GM21529 (cell line): ENCODE measurements around the gene WDFY4.
"Not testable (repeated sequence)": the region's sequence is repeated elsewhere in the genome, so short reads cannot be mapped to it uniquely, and the experiment has no call there.

Source experiments
- ATAC-seq: cut with Tn5 transposase; IDR thresholded peaks from one replicate; pipeline ENCODE4 v1.9.1; 2021; ENCODE audit not compliant: unreplicated experiment

Gene WDFY4, protein sequence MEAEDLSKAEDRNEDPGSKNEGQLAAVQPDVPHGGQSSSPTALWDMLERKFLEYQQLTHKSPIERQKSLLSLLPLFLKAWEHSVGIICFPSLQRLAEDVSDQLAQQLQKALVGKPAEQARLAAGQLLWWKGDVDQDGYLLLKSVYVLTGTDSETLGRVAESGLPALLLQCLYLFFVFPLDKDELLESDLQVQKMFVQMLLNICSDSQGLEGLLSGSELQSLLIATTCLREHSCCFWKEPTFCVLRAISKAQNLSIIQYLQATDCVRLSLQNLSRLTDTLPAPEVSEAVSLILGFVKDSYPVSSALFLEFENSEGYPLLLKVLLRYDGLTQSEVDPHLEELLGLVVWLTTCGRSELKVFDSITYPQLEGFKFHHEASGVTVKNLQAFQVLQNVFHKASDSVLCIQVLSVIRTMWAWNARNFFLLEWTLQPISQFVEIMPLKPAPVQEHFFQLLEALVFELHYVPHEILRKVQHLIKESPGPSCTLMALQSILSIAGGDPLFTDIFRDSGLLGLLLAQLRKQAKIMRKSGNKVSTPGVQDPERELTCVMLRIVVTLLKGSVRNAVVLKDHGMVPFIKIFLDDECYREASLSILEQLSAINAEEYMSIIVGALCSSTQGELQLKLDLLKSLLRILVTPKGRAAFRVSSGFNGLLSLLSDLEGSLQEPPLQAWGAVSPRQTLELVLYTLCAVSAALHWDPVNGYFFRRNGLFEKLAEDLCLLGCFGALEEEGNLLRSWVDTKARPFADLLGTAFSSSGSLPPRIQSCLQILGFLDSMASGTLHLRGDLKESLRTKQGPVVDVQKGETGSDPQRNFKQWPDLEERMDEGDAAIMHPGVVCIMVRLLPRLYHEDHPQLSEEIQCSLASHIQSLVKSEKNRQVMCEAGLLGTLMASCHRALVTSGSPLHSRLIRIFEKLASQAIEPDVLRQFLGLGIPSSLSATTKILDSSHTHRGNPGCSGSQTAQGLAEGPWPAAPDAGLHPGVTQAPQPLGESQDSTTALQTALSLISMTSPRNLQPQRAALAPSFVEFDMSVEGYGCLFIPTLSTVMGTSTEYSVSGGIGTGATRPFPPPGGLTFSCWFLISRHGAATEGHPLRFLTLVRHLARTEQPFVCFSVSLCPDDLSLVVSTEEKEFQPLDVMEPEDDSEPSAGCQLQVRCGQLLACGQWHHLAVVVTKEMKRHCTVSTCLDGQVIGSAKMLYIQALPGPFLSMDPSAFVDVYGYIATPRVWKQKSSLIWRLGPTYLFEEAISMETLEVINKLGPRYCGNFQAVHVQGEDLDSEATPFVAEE (N-terminal part only)

DNA sequence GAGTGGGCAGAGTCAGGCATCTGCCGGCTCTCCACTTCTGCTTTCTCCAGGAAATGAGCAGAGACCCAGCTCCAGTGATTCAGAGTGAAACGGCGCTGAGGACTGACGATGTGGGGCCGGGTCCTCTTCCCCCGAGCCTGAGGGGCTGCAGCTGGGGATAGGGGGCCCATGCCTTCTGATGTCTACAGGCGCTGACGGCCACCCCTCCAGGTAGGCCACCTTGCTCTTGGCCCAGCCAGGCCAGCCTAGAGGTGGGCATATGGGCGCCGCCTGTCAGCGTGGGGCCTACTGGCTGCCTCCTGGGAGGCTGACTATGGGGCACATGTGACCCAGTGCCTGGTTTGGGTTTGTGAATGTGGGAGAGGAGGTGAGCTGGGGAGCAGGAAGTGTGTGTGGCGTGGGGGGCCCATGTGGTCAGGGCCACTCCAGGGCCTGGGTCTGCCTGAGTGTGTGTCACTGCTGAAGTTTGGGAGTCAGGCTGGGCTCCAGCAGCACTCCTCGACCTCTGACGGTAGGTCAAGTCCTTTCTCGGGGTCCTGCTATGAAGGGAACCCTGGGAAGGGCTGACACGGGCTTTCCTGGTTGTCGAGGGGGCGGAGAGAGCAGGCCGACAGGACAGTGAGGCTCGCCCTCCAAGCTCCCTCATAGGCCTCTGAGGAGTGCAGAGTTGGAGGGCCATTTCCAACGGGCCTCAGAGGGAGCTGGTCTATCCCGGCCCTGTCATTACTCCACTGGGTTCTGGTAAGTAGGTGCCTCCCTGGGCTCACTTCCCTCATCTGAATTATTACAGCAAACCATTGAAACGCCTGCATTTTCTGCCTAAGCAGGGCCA is at the start of gene WDFY4:
Gene WDFY4 (plus strand): TSS at position 82 of the 832 bp plus-strand sequence. CDS start 24,860 bp downstream, outside the sequence.
- ATAC-seq: peak; percentile 67

DNA sequence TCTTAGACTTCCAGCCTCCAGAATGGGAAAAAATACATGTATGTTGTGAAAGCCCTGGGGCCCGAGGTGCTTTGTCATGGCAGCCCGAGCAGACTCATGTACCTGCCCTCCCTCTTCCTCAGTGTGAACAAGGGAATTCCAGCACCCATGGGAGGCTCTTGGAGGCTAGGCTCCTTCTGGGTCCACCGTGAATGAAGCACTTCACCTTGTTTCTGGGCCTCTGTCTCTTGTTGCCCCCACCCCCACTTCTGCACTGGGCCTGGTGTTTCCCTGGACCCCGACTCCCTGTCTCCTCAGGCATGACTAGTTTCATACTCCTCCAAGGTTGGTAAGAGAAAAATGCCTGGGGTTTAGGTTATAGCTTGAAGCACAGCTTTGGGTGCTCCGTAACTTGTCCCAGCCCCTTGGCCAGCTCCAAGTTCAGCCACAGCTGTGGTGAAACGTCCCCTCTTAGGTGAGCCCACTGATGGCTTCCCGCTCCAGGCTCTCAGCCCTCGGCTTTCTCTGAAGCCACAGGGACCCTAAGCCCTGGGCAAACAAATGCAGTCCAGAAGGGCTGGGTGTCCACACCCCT is 49.6 kb upstream of the WDFY4 start:
- ATAC-seq: no peak

DNA sequence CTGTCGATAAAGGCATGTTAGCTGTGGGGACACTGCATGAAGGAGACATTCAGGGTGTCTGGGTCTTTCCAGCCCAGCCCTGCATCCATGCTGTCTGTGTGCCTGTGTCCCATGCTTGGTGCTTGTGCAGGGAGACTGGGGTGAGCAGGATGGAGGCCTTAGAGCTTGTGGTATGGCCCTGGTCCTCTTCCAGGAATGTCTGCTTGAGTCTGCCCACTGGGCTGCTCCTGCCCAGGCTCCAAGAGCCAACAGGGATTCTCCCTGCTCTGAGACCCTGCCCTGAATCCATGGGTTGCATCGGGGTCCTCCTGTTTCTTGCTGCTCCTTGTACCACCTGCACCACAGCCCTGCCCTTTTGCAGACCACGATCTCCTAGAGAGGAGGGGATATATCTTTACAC is 48.4 kb upstream of the WDFY4 start:
- no peak for ATAC-seq

DNA sequence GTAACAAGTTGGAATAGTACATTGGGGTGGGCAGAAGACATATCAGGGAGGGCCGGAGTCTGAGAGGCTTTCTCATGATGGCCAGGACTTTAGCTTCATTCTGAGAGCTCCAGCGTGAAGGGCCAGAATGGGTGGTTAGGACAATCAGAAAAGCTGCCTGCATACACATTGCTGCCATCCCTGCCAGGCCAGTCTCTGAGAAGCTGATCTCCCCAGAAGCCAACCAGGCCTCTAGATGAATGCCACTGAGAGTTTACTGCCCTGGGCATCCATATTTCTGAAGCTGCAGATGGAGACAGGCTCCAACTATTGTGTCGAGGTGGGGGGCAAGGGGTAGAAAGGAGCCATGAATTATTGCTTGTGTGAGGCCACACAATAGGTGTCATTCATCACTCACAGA is 47.8 kb upstream of the WDFY4 start:
- no peak for ATAC-seq

DNA sequence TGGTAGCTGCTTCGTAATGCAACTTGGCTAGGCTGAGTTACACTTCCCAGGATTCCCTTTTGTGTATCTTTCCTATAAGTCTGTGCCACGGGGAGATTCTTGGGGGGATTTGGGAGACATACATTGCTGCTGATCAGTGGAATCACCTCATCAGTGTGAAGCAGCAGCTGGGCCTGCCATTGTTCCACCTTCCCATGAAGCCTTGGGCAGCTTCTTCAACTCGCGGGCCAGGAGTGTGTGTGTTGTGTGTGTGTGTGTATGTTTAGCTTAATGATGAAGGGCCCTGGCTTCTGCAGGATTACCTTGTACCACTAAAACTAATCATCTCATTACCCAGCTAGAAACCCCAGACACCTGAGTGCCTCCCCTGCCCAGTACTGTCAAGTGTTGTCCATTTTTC is 46.5 kb upstream of the WDFY4 start:
- no peak for ATAC-seq

DNA sequence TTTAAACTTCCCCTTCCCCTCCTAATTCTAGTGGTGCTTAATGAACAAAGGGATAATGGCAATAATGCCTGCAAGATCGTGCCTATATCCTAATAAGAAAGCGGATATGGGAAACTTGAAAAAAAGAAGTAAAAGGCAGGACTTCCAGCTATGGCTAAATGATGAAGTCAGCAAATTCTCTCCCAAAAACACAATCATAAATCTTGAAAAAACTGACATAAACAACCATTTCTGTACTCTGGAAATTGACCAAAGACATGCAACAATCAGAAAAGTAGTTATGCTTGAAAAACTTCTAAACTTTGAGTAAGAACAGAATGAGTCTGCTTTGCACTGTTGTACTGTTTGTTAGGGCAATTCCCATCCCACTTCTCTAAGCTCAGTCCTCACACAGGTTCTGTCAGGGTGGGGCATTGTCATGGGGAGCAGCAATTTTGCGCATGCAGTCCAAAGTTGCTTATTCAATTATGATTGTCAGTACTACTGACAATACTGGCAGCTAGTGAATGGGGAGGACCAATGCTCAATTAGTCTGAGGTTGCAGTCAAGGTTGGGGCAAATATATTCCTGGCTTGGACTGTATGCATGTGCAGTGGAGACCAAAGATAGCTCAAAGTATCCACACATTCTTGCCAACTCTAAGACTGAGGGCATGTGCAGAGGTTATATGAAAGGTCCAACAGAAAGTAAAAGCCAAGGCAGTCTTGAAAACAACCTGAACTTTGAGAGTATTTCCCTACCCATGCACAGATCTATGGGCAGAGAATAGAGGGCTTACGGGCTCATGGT is 45.7 kb upstream of the WDFY4 start:
- no peak for ATAC-seq

DNA sequence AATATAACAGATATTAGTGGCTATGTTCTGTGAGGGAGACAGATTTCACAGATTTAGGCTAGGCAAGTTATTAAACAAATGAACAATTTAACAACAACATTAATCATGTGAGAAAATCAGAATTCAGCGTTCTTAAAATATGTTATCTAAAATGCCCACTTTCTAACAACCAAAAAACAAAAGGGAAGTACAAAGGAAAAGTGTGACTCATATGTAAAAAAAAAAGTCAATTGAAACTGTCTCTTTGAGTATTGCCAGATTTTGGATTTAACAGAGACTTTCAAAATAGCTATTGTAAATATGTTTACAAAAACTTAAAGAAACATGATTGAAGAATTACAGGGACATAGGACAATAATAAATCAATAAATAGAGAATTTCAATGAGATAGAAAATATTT is 45.0 kb upstream of the WDFY4 start:
- no peak for ATAC-seq

- ATAC-seq: no peak
Observed at GRCh38 chr10:48640326-48640725, 44.3 kb upstream of the WDFY4 start.

DNA sequence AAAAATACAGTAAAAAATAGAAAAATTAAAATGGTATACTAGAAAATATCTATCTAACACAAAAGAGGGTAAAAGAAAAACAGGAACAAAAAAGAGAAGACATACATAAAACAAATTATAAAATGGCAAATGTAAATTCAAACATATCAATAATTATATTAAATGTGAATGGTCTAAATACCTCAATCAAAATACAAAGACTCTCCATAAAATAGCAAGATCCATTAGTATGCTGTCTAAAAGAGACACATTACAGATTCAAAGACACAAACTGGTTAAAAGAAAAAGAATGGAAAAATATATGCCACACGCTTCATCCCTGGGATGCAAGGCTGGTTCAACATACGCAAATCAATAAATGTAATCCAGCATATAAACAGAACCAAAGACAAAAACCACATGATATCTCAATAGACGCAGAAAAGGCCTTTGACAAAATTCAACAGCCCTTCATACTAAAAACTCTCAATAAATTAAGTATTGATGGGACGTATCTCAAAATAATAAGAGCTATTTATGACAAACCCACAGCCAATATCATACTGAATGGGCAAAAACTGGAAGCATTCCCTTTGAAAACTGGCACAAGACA is 43.5 kb upstream of the WDFY4 start:
- not testable (repeated sequence) for ATAC-seq

DNA sequence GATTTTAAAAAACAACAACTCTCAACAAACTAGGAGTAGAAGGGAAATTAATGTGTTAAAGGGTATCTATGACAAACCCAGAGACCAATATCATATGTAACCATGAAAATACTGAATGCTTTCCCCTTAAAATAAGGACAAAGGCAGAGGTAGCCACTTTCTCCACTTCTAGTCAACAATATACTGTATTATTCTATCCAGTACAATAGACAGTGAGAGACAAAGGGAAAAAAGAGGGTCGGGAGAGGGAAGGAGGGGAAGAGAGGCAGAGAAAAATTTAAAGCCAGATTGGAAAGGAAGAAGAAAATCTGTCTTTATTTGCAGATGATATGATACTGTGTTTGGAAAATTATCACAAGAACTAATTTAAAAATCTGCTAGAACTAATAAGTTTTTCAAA is 39.1 kb upstream of the WDFY4 start:
- ATAC-seq: no peak

DNA sequence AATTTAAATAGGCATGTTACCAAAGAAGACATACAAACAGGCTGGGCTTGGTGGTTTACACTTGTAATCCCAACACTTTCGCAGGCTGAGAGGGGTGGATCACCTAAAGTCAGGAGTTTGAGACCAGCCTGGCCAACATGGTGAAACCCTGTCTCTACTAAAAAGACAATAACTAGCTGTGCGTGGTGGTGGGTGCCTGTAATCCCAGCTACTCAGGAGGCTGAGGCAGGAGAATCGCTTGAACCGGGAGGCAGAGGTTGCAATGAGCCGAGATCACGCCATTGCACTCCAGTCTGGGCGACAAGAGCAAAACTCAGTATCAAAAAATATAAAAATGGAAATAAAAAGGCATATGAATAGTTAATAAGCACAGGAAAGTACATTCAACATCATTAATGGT is 37.6 kb upstream of the WDFY4 start:
- ATAC-seq: not testable (repeated sequence)

DNA sequence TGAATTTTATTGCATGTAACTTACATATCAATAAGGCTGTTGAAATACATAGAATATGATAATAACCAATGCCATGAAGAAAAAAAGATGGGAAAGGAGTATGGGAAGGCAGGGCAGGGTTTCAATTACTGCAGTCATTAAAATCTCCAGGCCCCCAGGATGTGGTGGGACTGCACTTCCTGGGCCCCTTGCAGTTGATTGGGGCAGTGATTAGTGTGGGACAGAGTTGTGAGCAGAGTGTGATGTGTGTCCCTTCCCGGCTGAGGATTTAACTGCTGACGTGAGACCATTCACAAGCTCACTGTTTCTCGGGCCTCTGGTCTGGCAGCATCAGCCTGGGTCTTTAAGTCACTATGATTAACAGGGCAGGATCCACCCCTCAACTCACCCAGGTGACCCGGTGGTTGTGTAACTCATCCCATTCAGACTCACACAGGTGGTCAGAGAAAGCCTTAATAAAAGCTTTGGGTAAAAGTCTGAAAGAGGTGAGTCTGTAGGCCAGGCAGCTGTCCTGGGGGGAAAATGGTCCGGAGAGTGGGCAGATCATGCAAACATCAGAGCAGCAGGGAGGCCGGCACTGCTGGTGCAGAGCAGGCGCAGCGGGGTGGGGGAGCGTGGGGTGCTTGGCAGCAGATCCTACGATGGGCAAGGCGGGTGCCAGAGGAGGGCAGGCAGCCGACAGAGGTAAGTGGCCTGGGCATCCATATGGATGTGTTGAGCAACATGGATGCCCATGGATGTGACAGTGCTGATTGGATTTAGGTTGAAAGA is 36.3 kb upstream of the WDFY4 start:
- ATAC-seq: no peak

DNA sequence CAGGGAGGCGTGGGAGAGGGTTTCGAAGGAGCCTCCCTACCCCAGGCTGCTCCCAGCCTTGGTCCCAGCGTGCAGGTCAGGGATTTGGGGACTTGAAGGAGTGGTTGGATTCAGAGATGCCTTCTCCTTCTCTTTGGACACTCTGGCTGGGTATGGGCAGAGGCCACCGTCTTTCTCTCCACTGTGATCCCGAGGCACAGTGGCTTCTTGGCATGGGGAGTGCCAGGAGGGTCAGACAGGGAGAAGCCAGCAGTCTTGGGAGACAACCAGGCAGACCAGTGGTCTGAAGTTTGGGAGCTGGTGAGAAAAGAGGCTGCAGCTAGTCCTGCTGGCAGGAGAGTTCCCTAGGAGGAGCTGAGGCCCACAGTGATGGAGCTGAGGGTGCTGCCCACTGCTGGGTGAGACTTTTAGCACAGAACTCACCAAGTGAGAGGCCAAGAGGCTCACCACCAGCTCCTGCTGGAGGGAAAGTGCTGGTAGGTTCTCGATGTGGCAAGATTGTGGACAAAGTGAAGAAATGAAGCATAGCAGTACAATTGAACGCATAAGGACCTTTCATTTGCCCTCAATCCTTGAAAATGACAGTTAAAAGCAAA is 35.2 kb upstream of the WDFY4 start:
- ATAC-seq: no peak

DNA sequence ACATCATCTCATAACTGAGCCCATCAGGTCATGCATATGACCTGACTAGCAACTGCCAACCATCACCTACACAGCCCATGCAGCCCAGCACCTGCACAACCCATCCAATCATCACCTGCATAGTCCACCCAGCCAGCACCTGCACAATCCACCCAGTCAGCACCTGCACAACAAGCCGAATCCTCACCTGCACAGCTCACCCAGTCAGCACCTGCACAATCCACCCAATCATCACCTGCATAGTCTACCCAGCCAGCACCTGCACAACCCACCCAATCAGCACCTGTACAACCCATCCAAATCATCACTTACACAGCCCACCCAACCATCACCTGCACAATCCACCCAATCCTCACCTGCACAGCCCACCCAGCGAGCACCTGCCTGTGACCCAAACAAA is 33.4 kb upstream of the WDFY4 start:
- ATAC-seq: no peak

DNA sequence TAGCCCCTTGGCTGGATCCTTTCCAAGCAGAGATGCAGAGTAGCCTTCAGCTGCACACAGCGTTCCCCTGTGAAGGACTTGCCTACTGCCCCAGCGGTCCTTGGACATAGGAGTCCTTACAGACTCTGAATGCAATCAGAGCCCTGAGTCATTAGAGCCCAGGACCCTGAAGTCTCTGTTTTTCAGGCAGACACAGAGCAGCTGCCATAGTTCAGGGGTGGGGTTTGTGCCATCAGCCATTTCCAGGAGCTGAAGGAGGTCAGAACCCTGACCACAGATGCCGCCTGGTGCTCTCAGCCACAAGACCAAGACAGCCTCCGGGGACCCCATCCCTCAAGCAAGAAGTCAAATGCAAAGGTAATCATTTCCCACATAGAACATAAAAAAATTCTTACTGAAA is 32.8 kb upstream of the WDFY4 start:
- ATAC-seq: no peak

DNA sequence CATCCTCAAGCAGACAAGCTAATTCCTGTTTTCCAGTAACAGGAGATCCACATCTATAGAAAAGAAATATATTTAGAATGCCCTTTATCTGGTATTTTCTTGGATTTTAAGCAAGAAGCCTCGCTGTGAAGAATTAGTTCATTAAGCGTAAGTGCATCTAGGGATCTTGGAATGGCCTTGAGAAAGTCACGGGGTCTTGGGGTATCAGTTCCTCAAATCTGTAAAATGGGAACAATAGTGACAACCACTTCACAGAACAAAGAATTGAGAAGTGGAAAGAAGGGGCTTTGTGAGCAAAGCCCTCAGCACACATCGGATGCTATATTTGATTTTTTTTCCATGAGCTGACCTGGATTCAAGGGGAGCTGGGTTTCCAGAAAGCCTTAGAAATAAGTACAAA is 32.3 kb upstream of the WDFY4 start:
- no peak for ATAC-seq

DNA sequence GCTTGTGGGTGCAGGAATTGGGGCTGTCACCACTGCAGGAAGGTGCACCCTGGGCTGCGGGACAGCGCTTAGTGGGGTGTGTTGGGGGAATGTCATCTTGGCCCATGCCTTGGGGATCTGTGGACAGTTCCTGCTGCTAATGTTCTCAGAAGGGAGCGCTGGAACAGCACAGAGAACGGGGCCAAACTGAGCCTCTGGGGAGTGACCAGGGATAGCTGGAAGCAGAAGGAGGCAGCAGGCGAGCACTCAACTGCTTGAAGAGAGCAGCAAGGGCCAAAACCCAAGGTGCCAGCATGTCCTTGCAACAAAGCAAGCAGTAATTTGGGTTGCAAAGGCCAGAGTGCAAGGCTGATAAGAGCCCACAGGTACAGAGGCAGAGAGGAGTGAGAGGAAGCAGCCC is 31.3 kb upstream of the WDFY4 start:
- no peak for ATAC-seq
